Activated CD4-positive, alpha-beta T cell treated with anti-CD3 and anti-CD28 coated beads, Interleukin-2, amount 10 ng/mL, durations not matched to agents 24 days and 14 days (primary cell): ENCODE data around the gene SIPA1L3. TPM values are rescaled to one million over a fixed set of nuclear protein-coding genes. Genes with fewer than 3 reads are reported as not detected.

Experiments
- DNase-seq: peaks from one replicate; pipeline ENCODE4 v3.0.0; 2022
- H3K27ac Mint-ChIP-seq: one replicate; pipeline ENCODE4 v1.8.0; 2022; ENCODE audit warnings: mild to moderate bottlenecking, mixed read lengths
- H3K27me3 Mint-ChIP-seq: one replicate; pipeline ENCODE4 v1.8.0; 2022; ENCODE audit warnings: mixed read lengths
- H3K36me3 Mint-ChIP-seq: one replicate; pipeline ENCODE4 v1.8.0; 2022; ENCODE audit warnings: low read depth, mild to moderate bottlenecking, mixed read lengths
- H3K4me1 Mint-ChIP-seq: one replicate; pipeline ENCODE4 v1.8.0; 2021; ENCODE audit warnings: mixed read lengths
- H3K4me3 Mint-ChIP-seq: one replicate; pipeline ENCODE4 v1.8.0; 2022; ENCODE audit warnings: mild to moderate bottlenecking, moderate library complexity, mixed read lengths
- H3K9me3 Mint-ChIP-seq: one replicate; pipeline ENCODE4 v1.8.0; 2021; ENCODE audit warnings: mixed read lengths
- intact Hi-C: fragments of 100-400 bp; cut with micrococcal nuclease; formaldehyde crosslinking; loops from one replicate; pipeline ENCODE4 v1.15.1; 2023
- total RNA-seq: library from RNA; stranded (reverse); gene quantifications from 2 replicates; pipeline ENCODE4 v1.2.3, GENCODE V29; 2022

SIPA1L3 gene
- total RNA-seq, 1 donor from 2014 or later, result 15.4 TPM

GRCh38 chr19:38100589-38100988, 193.6 kb downstream of the SIPA1L3 start:
- Mint-ChIP-seq H3K27me3 (no peaks in the 10 kb centered on the region), H3K4me1 (no peaks in the 10 kb centered on the region), H3K27ac (no peak overlapping the region), H3K36me3 (peaks cover 27% of the 10 kb centered on the region), H3K4me3 (no peak overlapping the region), H3K9me3 (peaks cover 7% of the 10 kb centered on the region)
- no peak for DNase-seq
- intact Hi-C loops, result no loop called here

DNA sequence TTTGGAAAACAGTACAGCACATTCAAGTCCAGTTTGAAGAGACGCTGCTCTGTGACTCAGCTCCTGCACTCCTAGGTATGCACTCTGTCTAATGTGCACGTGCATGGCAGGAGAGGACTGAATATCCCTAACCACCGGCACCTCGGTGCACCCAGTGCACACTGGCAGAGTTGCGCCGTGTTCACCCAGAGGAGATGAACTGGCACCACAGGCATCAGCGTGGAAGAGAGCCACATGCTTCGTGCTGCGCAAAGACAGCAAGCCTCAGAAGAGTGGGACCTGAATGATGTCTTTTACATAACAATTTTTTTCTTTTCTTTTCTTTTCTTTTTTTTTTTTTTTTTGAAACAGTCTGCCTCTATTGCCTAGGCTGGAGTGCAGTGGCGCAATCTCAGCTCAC, 194.7 kb downstream of the SIPA1L3 start:
- Mint-ChIP-seq H3K4me3 (no peak overlapping the region), H3K4me1 (no peaks in the 10 kb centered on the region), H3K27me3 (no peaks in the 10 kb centered on the region), H3K27ac (no peak overlapping the region), H3K9me3 (peaks cover 7% of the 10 kb centered on the region), H3K36me3 (peaks cover 30% of the 10 kb centered on the region)
- intact Hi-C loops, result no loop called here
- DNase-seq, result no peak

- Mint-ChIP-seq H3K27me3 (no peaks in the 10 kb centered on the region), H3K27ac (no peak overlapping the region), H3K4me1 (no peaks in the 10 kb centered on the region), H3K4me3 (no peak overlapping the region), H3K36me3 (peaks cover 31% of the 10 kb centered on the region), H3K9me3 (no peaks in the 10 kb centered on the region)
- DNase-seq, result no peak
- intact Hi-C loops, result no loop called here
These were observed 198.6 kb downstream of the SIPA1L3 start for GRCh38 chr19:38105574-38105973.

- H3K27me3 Mint-ChIP-seq, result no peaks in the 10 kb centered on the region
- no peaks in the 10 kb centered on the region for H3K9me3 Mint-ChIP-seq
- no peak overlapping the region for H3K27ac Mint-ChIP-seq
- no peaks in the 10 kb centered on the region for H3K4me1 Mint-ChIP-seq
- no peak for DNase-seq
- intact Hi-C loops, result no loop called here
- peaks cover 25% of the 10 kb centered on the region for H3K36me3 Mint-ChIP-seq
- H3K4me3 Mint-ChIP-seq, result no peak overlapping the region
These were observed 200.1 kb downstream of the SIPA1L3 start for GRCh38 chr19:38107129-38107528.

DNA sequence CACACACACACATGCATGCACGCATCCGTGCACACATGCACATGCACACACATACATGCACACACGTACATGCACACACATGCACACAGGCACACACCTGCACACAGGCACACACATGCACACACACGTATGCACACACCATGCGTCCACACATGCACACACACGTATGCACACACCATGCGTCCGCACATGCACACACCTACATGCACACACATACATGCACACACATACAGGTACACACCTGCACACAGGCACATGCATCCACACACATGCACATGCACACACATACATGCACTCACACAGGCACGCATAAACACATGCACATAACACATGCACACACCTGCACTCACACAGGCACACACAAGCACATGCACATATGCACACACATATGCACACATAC, 204.9 kb downstream of the SIPA1L3 start:
- H3K4me3 Mint-ChIP-seq, result no peak overlapping the region
- intact Hi-C loops, result no loop called here
- no peaks in the 10 kb centered on the region for H3K9me3 Mint-ChIP-seq
- peaks cover 6% of the 10 kb centered on the region for H3K4me1 Mint-ChIP-seq
- no peak for DNase-seq
- H3K27ac Mint-ChIP-seq, result no peak overlapping the region
- peaks cover 20% of the 10 kb centered on the region for H3K36me3 Mint-ChIP-seq
- H3K27me3 Mint-ChIP-seq, result no peaks in the 10 kb centered on the region

- no peak overlapping the region for H3K27ac Mint-ChIP-seq
- H3K36me3 Mint-ChIP-seq, result peaks cover 16% of the 10 kb centered on the region
- DNase-seq, result no peak
- H3K4me3 Mint-ChIP-seq, result no peak overlapping the region
- peaks cover 4% of the 10 kb centered on the region for H3K9me3 Mint-ChIP-seq
- H3K27me3 Mint-ChIP-seq, result no peaks in the 10 kb centered on the region
- H3K4me1 Mint-ChIP-seq, result peaks cover 6% of the 10 kb centered on the region
- intact Hi-C loops, result no loop called here
These were observed 207.6 kb downstream of the SIPA1L3 start for GRCh38 chr19:38114651-38115050.

DNA sequence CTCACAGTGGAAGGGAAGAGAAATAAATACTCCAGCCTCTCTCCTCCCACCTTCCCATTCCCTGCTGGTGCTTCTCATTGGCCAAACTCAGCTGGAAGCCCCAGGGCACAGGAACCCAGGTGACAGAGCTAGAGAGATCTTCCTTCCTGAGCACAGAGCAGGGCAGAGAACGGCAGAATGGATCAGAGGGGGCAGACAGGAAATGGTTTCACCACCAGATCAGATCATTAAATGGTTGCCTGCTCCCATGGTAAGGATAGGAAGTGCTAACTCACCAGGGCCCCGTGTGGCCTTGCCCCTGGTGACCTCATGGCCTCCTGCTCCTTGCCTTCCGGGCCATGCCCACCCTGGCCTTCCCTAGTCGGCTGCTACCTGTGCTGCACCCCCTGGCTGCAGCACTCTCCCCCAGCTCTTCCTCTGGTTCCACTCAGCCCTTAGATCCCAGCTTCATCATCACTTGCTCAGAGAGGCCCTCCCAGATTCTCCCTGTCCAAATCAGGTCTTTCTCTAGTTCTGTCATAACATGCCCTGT, 208.3 kb downstream of the SIPA1L3 start:
- no peak overlapping the region for H3K27ac Mint-ChIP-seq
- DNase-seq, result no peak
- peaks cover 8% of the 10 kb centered on the region for H3K9me3 Mint-ChIP-seq
- intact Hi-C loops, result no loop called here
- peaks cover 6% of the 10 kb centered on the region for H3K4me1 Mint-ChIP-seq
- no peaks in the 10 kb centered on the region for H3K27me3 Mint-ChIP-seq
- no peak overlapping the region for H3K4me3 Mint-ChIP-seq
- H3K36me3 Mint-ChIP-seq, result peaks cover 23% of the 10 kb centered on the region

- DNase-seq, result no peak
- Mint-ChIP-seq H3K27ac (no peak overlapping the region), H3K27me3 (no peaks in the 10 kb centered on the region), H3K36me3 (peaks cover 26% of the 10 kb centered on the region), H3K9me3 (peaks cover 8% of the 10 kb centered on the region), H3K4me1 (peaks cover 6% of the 10 kb centered on the region), H3K4me3 (no peak overlapping the region)
- intact Hi-C loops, result no loop called here
These were observed 211.2 kb downstream of the SIPA1L3 start for GRCh38 chr19:38118176-38118575.

DNA sequence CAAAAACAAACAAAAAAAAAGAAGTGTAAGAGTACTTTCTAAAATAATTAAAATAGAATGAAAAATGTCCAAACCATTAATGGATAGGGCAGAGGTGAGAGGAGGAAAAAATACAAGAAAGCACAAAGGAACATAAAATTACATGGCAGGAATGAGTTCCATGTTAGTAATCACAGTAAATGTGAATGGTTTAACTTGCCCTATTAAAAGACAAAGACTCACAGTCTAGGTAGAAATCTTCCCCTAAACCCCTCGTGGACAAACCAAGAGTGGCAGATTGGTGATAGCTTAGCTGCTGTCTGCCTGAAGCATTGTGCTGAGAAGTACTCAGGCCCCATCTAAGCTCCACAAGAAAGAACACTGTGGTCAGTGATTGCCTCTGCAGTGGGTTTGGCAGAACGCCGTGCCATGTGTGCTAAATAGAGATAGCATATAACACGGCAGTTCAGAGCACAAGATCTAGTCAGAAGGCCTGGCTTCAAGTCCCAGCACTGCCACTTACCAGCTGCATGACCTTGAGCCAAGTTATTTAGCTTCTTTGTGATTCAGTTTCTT, 213.5 kb downstream of the SIPA1L3 start:
- no peak for DNase-seq
- Mint-ChIP-seq H3K27ac (no peak overlapping the region), H3K27me3 (no peaks in the 10 kb centered on the region), H3K36me3 (peaks cover 28% of the 10 kb centered on the region), H3K4me1 (peaks cover 2% of the 10 kb centered on the region), H3K4me3 (no peak overlapping the region), H3K9me3 (peaks cover 11% of the 10 kb centered on the region)
- intact Hi-C loops, result no loop called here

- no peaks in the 10 kb centered on the region for H3K27me3 Mint-ChIP-seq
- H3K36me3 Mint-ChIP-seq, result peaks cover 30% of the 10 kb centered on the region
- intact Hi-C loops, result no loop called here
- H3K27ac Mint-ChIP-seq, result no peak overlapping the region
- no peaks in the 10 kb centered on the region for H3K4me1 Mint-ChIP-seq
- peaks cover 13% of the 10 kb centered on the region for H3K9me3 Mint-ChIP-seq
- H3K4me3 Mint-ChIP-seq, result no peak overlapping the region
- no peak for DNase-seq
These were observed 215.5 kb downstream of the SIPA1L3 start for GRCh38 chr19:38122402-38123093.

DNA sequence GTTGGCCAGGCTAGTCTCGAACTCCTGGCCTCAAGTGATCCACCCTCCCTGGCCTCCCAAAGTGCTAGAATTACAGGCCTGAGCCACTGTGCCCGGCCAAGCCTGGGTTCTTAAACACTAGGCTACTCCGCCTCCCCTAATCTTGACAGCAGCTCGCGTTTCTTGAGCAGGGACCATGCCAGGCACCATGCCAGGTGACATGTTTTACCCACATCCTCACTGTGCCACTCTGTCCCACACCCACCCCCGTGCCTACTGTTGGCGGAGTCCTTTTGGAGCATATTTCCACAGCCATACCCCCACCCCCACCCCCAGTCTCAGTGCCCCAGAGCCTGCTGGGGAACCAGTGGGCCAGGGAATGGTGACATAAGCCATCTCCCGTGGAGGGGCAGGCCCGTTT, 218.2 kb downstream of the SIPA1L3 start:
- peaks cover 5% of the 10 kb centered on the region for H3K9me3 Mint-ChIP-seq
- DNase-seq, result no peak
- H3K36me3 Mint-ChIP-seq, result peaks cover 18% of the 10 kb centered on the region

GRCh38 chr19:38130399-38130798, 223.4 kb downstream of the SIPA1L3 start:
- Mint-ChIP-seq H3K9me3 (peaks cover 3% of the 10 kb centered on the region), H3K36me3 (peaks cover 5% of the 10 kb centered on the region)
- intact Hi-C loops, result no loop called here

More for the DNA sequence above, 218.2 kb downstream of the SIPA1L3 start:
- Mint-ChIP-seq H3K27ac (no peak overlapping the region), H3K4me1 (no peaks in the 10 kb centered on the region), H3K4me3 (no peak overlapping the region), H3K27me3 (no peaks in the 10 kb centered on the region)
- intact Hi-C loops, result no loop called here

DNA sequence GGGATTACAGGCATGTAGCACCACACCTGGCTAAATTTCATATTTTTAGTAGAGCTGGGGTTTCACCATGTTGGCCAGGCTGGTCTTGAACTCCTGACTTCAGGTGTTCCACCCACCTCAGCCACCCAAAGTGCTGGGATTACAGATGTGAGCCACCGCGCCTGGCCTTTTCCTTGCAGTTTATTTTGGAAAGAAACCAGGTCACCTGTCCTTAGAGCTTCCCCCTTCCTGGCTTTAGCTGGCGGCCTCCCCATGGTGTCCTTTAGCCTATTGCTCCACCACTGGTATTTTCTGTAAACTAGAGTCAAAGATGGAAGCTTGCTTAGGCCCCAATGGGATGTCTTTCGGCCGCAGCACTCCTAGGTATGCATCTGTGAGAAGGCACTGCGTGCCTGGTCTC, 225.8 kb downstream of the SIPA1L3 start:
- H3K27ac Mint-ChIP-seq, result no peak overlapping the region
- no peaks in the 10 kb centered on the region for H3K27me3 Mint-ChIP-seq
- DNase-seq, result no peak
- intact Hi-C loops, result no loop called here
- H3K9me3 Mint-ChIP-seq, result no peaks in the 10 kb centered on the region
- peaks cover 3% of the 10 kb centered on the region for H3K36me3 Mint-ChIP-seq
- no peak overlapping the region for H3K4me3 Mint-ChIP-seq
- peaks cover 5% of the 10 kb centered on the region for H3K4me1 Mint-ChIP-seq

More at GRCh38 chr19:38130399-38130798, 223.4 kb downstream of the SIPA1L3 start:
- Mint-ChIP-seq H3K4me1 (peaks cover 5% of the 10 kb centered on the region), H3K27ac (no peak overlapping the region), H3K4me3 (no peak overlapping the region), H3K27me3 (no peaks in the 10 kb centered on the region)
- DNase-seq, result no peak

GRCh38 chr19:38133319-38133718, 226.3 kb downstream of the SIPA1L3 start:
- H3K27me3 Mint-ChIP-seq, result no peaks in the 10 kb centered on the region

More at GRCh38 chr19:38133319-38133718, 226.3 kb downstream of the SIPA1L3 start:
- DNase-seq, result no peak
- Mint-ChIP-seq H3K4me3 (no peak overlapping the region), H3K4me1 (peaks cover 5% of the 10 kb centered on the region), H3K36me3 (peaks cover 3% of the 10 kb centered on the region), H3K9me3 (no peaks in the 10 kb centered on the region), H3K27ac (no peak overlapping the region)
- intact Hi-C loops, result no loop called here
